Stimulated activated CD4-positive, alpha-beta T cell treated with anti-CD3 and anti-CD28 coated beads, TNF-alpha, amount 100 ng/mL, for 1 hour (primary cell): ENCODE data around the gene COTL1.
"Not testable (repeated sequence)": the region's sequence is repeated elsewhere in the genome, so short reads cannot be mapped to it uniquely, and the experiment has no call there.

Experiments
- DNase-seq, 3 donors: peaks; one replicate each; pipeline ENCODE4 v3.0.0-alpha.2; 2020; ENCODE audit warnings: low read depth in 3 of 3, low spot score in 1 of 3

The COTL1 gene

DNA sequence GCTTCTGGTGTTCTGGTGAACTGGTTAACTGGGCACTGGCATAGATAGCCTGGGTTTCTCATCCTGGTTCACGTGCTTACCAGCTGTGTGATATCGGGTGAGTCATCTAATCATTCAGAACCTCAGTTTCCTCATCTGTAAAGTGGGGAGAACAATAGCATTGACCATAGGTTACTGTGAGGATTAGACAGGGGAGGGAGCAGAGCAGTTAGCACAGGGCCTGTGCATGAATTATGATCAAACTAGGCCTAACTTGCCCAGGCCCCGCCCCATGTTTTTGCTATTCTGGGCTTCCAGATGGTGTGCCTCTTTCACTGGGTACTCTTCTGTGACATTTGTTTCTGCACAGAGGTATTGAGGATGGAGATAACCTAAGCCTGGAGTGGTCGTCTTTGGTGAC, 25.8 kb upstream of the COTL1 start:
- no peak for DNase-seq

- no peak for DNase-seq
Observed at GRCh38 chr16:84643180-84643583, 25.3 kb upstream of the COTL1 start.

GRCh38 chr16:84641643-84642358, 23.9 kb upstream of the COTL1 start:
- no peak for DNase-seq

DNA sequence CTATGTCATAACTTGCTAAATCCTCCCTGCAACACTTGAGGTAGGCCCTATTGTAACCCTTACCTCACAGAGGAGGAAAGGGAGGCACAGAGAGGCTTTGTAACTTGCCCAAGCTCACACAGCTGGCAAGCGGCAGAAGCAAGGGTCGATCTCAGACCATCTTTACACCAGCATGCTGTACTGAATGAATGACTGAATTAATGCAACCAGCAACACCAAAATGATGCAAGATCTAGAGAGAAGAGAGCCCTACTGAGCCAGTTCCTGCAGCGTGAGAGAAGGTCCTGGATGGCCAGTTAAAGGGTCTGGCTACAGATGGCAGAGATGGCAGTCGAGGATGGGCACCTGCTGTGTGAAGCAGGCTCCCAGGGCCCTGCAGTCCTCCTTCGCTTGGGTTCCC, 22.3 kb upstream of the COTL1 start:
- DNase-seq, result no peak

DNA sequence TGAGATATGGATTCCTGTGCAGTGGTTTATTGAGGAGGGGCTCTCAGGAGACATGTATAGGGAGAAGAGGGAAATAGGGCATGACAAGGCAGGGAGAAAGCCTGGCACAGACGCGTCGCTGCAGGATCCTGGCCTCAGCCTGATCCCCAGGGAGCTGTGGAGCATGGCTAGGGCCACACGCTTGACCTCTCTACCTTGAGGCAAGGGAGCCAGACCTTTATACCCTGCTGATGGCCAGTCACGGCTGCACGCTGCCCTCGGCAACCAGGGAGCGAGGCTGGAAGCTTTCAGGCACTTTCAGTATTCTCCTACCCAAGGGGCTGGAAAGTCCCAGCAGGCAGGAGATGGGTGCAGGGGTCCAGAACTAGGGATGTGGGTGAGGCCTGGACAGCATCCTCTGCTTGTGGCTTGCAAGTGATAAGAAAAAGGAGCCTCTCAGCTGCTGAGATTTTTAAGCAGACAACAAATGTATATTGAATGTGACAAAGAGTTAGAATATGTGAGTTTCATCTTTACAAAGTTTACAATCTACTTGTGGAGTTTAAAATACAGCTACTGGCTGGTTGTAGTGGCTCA, 20.4 kb upstream of the COTL1 start:
- DNase-seq, result no peak

DNA sequence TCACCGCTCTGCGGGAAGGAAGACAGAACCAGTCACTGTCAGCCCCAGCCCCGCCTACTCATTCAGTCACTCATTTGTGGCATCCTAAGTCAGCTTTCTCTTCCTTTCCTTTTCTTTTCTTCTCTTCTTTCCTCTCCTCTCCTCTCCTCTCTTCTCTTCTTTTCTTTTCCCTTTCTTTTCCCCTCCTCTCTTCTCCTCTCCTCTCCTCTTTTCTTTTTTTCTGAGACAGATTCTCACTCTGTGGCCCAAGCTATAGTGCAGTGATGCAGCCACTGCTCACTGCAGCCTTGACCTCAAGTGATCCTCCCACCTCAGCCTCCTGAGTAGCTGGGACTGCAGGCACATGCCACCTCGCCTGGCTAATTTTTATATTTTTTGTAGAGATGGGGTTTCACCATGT, 19.8 kb upstream of the COTL1 start:
- DNase-seq, result no peak

DNA sequence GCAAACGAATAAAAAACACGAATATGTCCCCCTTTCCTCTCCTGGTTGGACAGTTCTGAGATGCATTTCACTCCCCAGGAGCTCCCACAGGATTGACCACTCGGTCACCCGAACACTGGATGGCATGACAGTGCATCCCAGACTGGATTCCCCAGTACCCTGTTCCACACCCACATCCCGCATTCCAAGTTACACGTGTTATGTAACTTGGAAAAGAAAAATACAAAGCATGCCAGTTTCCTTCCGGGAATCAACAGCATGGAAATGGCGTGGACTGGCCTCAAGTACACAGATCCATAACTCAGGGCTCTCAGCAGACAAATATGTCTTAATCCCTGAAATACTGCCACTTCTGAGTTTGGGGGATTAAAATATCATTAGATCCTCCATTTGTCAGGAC, 17.8 kb upstream of the COTL1 start:
- DNase-seq, result no peak

GRCh38 chr16:84633622-84634021, 15.7 kb upstream of the COTL1 start:
- no peak for DNase-seq

DNA sequence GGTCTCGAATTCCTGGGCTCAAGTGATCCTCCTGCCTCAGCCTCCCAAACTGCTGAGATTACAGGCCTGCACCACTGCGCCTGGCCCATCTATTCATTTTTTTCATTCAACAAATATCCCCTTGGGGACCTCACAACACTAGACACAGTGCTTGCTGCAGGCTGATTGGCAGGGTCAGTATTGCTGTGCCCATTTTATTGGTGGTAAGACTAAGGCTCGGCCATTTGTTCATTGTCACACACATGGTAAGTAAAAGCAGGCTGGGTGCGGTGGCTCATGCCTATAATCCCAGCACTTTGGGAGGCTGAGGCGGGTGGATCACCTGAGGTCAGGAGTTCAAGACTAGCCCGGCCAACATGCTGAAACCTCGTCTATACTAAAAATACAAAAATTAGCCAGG, 15.0 kb upstream of the COTL1 start:
- DNase-seq, result not testable (repeated sequence)

GRCh38 chr16:84631886-84632285, 14.0 kb upstream of the COTL1 start:
- no peak for DNase-seq

DNA sequence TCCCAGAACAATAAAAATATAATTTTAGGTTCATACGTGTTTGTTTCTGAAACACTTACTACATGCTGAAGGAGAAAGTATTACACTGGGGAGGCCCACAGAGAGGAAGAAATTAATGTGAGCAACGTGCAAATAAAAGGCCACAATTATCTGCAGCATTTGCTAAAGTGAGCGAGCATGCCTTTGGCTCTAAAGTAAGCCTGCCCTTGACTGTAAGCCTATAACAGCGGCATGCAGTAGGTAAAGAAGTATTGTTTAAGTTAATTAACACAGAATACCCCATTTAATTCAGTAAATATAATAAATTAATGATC, 13.2 kb upstream of the COTL1 start:
- no peak for DNase-seq

- DNase-seq, result no peak
Observed at GRCh38 chr16:84630446-84631152, 12.7 kb upstream of the COTL1 start.

GRCh38 chr16:84630009-84630408, 12.1 kb upstream of the COTL1 start:
- no peak for DNase-seq

GRCh38 chr16:84629580-84629979, 11.7 kb upstream of the COTL1 start:
- DNase-seq, result no peak

DNA sequence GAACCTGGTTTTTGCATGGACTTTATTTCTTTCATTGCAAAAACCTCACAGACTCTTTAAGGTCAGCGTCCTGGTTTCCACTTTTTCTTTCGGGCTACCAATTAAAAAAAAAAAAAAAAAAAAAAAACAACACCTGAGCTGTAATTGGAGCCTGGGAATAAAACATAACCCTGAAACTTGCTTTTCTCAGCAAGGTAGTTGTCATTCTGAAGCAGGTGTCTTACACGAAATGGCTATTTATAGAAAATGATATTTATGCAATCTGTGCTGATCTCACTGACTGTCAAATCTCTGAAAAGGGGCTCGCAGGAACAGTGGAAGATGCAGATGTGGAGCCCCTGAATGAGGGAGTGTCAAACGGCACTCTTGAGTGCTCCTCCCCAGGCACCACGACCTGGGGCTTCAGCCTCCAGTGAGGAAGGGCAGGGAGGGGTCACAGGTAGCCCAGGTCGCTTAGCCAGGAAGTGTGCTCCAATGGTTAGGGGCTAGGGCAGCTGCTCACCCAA, 10.4 kb upstream of the COTL1 start:
- DNase-seq, result no peak

GRCh38 chr16:84625556-84625955, 7.7 kb upstream of the COTL1 start:
- no peak for DNase-seq

DNA sequence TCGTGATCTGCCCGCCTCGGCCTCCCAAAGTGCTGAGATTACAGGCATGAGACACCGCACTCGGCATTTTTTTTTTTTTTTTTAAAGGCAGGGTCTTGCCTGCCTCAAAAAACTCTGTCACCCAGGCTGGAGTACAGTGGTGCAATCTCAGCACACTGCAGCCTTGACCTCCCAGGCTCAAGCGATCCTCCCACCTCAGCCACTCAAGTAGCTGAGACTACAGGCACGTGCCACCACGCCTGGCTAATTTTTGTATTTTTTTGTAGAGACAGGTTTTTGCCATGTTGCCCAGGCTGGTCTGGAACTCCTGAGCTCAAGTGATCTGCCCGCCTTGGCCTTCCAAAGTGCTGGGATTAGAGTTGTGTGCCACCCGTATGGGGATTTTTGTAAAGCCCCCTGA, 3.0 kb upstream of the COTL1 start:
- not testable (repeated sequence) for DNase-seq

DNA sequence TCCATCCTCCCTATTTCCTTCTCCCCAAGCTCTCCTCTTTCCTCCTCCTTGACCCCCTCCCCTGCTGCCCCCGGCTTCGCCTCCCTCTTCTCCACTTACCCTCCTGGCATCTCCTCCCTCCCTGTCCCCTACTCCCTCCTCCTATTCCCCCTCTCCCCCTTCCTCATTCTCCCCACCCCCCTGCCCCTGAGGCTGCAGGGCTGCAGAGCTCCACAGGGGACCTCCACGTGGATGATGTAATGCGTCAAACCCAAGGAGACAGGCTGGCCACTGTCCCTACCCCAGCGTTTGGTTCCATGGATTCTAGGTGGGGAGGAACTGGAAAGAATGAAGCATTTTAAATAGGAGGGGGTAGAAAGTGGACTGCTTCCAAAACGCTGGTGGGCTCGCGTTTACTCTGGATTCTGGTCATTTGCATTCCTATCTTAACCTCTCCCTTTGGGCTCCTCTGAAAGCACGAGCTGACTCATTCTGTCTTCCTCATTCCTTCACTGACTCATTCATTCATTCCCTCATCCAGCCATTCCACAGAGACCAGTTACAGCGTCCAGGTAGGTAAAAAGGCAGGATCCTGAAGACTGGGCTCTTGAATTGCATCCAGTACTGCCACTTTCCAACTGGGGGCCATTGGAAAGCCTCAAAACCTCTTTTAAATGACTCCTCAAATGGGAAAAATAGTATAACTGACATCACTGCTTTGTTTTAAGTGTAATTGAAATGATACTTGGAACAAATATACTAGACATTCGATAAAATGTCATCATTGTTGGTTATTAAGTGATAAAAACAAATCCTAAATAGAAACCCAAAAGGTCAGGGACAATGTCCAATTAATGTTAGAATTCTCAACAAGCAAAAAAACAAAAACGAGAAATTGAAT, 943 bp upstream of the COTL1 start:
- DNase-seq, result no peak

DNA sequence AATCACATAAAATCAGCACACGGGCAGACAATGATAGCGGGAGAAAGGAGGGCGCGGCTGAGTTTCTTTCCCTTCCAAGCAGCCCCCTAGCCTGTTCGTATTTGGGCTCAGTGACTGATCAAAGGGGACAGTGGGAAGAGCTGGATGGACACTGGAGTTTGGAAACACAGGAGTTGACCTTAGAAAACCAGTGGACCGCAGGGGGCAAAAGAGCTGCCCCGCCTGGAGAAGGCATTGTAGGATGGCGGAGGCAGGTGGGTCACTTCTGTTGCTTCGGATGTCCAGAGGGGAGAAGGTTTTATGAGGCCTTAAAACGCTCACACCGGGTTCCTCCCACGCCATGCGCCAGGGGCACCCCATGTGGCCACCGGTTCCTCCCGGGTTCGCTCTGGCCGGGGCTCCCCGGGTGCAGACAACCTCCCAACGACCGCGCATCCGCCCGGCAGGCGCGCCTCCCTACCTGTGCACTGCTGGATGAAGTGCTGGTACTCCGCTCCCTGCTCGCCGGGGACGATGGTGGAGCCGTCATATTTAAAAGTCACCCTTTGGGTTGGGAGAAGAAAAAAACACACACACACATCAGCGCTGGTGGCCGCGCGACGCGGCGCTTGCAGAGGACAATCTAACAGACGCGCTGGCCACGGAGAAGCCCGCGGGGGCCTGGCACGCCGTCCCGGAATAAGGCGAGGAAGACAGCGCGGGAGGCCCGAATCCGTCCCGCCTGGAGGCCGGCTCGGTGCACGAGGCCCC, 662 bp downstream of the COTL1 start:
- no peak for DNase-seq

DNA sequence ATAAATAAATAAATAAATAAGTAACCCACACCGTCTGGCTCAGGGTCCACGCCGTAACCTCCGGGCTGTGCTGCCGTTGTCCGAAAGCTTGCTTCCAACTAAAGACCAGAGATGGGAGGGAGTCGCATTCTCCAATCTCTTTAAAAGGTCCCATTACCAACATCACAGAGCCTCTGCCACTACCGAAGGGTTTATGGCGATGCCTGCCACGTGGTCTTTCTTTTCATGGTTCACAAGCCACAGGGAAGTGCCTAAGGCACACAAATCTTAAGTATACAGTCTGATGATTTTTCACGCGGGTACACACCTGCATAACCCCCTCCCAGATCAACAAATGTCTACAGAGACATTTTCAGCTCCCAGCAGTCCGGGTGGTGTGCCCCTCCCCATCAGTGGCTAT, 1.4 kb downstream of the COTL1 start:
- DNase-seq, result no peak
